H1 (cell line): ENCODE results near the gene PPP2R1A. TPM values are rescaled to one million over a fixed set of nuclear protein-coding genes. Genes with fewer than 3 reads are reported as not detected.

Experiments used
- CTCF ChIA-PET: fragments of 300-600 bp; sonication (Branson Sonifier 250); formaldehyde crosslinking; loops from one replicate; lab custom pipeline; 2021; ENCODE audit not compliant: partially characterized antibody; lab: Charles Lee
- POLR2A ChIA-PET: fragments of 300-600 bp; sonication (Branson Sonifier 250); formaldehyde crosslinking; loops from one replicate; lab custom pipeline; 2021; ENCODE audit warnings: inconsistent platforms; ENCODE audit not compliant: partially characterized antibody; lab: Charles Lee
- DNase-seq, 2 experiments: peaks; one replicate each; pipeline versions ENCODE4 v3.0.0 to v3.0.0-alpha.2; 2010 to 2022; ENCODE audit warnings: low spot score in 2 of 2, low read depth in 1 of 2, mixed read lengths in 1 of 2
- FAIRE-seq: peaks from 2 replicates; lab custom pipeline; 2011; peaks lifted over from hg19 to GRCh38; lab: Jason Lieb, UNC
- H2AFZ ChIP-seq: 2 replicates; pipeline ENCODE4 v1.8.1; 2012; ENCODE audit warnings: low read length, inconsistent platforms
- H2AK5ac ChIP-seq: 2 replicates; pipeline ENCODE4 v1.6.1; 2013; ENCODE audit warnings: low read depth, low read length
- H2BK120ac ChIP-seq: replicated peaks from 2 replicates; pipeline ENCODE3; 2013; ENCODE audit warnings: low read depth, low read length, inconsistent platforms
- H2BK12ac ChIP-seq: 2 replicates; pipeline ENCODE4 v1.6.1; 2013; ENCODE audit warnings: low read depth, low read length
- H2BK15ac ChIP-seq: 2 replicates; pipeline ENCODE4 v1.6.1; 2013; ENCODE audit warnings: low read length
- H2BK20ac ChIP-seq: 2 replicates; pipeline ENCODE4 v1.6.1; 2013; ENCODE audit warnings: low read length
- H2BK5ac ChIP-seq: 2 replicates; pipeline ENCODE4 v1.6.1; 2013; ENCODE audit warnings: low read depth, low read length
- H3K14ac ChIP-seq: 2 replicates; pipeline ENCODE4 v1.6.1; 2013; ENCODE audit warnings: inconsistent platforms; ENCODE audit not compliant: insufficient read length
- H3K18ac ChIP-seq: 2 replicates; pipeline ENCODE4 v1.6.1; 2013; ENCODE audit warnings: low read length; ENCODE audit errors: extremely low read depth
- H3K23ac ChIP-seq: 2 replicates; pipeline ENCODE4 v1.6.1; 2013; ENCODE audit warnings: inconsistent platforms; ENCODE audit not compliant: insufficient read length
- H3K23me2 ChIP-seq: 2 replicates; pipeline ENCODE4 v1.6.1; 2013; ENCODE audit warnings: low read depth, low read length
- H3K27ac ChIP-seq: 2 replicates; pipeline ENCODE4 v1.6.1; 2011; ENCODE audit warnings: low read depth, low read length, inconsistent platforms
- H3K27me3 ChIP-seq, 4 experiments: replicated peaks in 1 of 4; 1 replicate in 1 of 4; 2 replicates in 3 of 4; pipeline versions ENCODE4 v1.6.1 to v1.8.1; 2011 to 2013; ENCODE audit warnings: low read length in 3 of 4, mild to moderate bottlenecking in 3 of 4, inconsistent platforms in 2 of 4, mixed read lengths in 2 of 4, moderate library complexity in 1 of 4; ENCODE audit not compliant: control insufficient read depth in 3 of 4, insufficient read depth in 3 of 4; ENCODE audit errors: extremely low read depth in 1 of 4
- H3K36me3 ChIP-seq, 4 experiments: 2 replicates each; pipeline versions ENCODE4 v1.6.1 to v1.8.1; 2011 to 2013; ENCODE audit warnings: mild to moderate bottlenecking in 4 of 4, low read length in 3 of 4, moderate library complexity in 2 of 4, control low read depth in 1 of 4, inconsistent platforms in 1 of 4; ENCODE audit not compliant: insufficient read depth in 4 of 4, control insufficient read depth in 2 of 4
- H3K4ac ChIP-seq: replicated peaks from 2 replicates; pipeline ENCODE3; 2013; ENCODE audit warnings: low read length, low read depth, mixed read lengths, inconsistent platforms; ENCODE audit not compliant: insufficient read length
- H3K4me1 ChIP-seq, 4 experiments: replicated peaks in 1 of 4; 1 replicate in 1 of 4; 2 replicates in 3 of 4; pipeline versions ENCODE4 v1.6.1 to v1.8.1; 2011 to 2013; ENCODE audit warnings: low read length in 3 of 4, inconsistent platforms in 2 of 4, mixed read lengths in 1 of 4; ENCODE audit not compliant: insufficient read depth in 4 of 4, control insufficient read depth in 3 of 4
- H3K4me2 ChIP-seq, 2 experiments: 2 replicates each; pipeline versions ENCODE4 v1.6.1 to v1.8.1; 2011 to 2013; ENCODE audit warnings: low read depth in 2 of 2, low read length in 2 of 2, control low read depth in 1 of 2, inconsistent platforms in 1 of 2, mild to moderate bottlenecking in 1 of 2; ENCODE audit not compliant: insufficient read depth in 1 of 2
- H3K4me3 ChIP-seq, 4 experiments: fragments of 200-600, 300-600 bp in 1 of 4; sonication (generic), shearing (Covaris generic), sonication (Bioruptor Twin) in 1 of 4; 2 replicates each; pipeline versions ENCODE4 v1.5.1 to v1.8.1; 2011 to 2016; ENCODE audit warnings: low read length in 4 of 4, low read depth in 3 of 4, control low read depth in 2 of 4, inconsistent platforms in 2 of 4, mild to moderate bottlenecking in 2 of 4, mixed read lengths in 1 of 4, moderate library complexity in 1 of 4; ENCODE audit not compliant: insufficient read depth in 2 of 4; ENCODE audit errors: extremely low read depth in 1 of 4
- H3K56ac ChIP-seq: replicated peaks from 2 replicates; pipeline ENCODE3; 2013; ENCODE audit warnings: low read depth, mild to moderate bottlenecking, mixed read lengths, low read length, inconsistent platforms; ENCODE audit not compliant: insufficient read length
- H3K79me1 ChIP-seq: 2 replicates; pipeline ENCODE4 v1.6.1; 2013; ENCODE audit warnings: low read depth, low read length, control low read depth
- H3K79me2 ChIP-seq, 2 experiments: 2 replicates each; pipeline versions ENCODE4 v1.6.1 to v1.8.1; 2012 to 2013; ENCODE audit warnings: low read length in 2 of 2, mild to moderate bottlenecking in 2 of 2, inconsistent platforms in 1 of 2; ENCODE audit not compliant: insufficient read depth in 2 of 2, control insufficient read depth in 1 of 2
- H3K9ac ChIP-seq, 4 experiments: replicated peaks in 1 of 4; 1 replicate in 1 of 4; 2 replicates in 3 of 4; pipeline versions ENCODE4 v1.6.1 to v1.8.1; 2011 to 2013; ENCODE audit warnings: low read depth in 3 of 4, low read length in 3 of 4, control low read depth in 2 of 4, mild to moderate bottlenecking in 2 of 4, moderate library complexity in 2 of 4, inconsistent platforms in 1 of 4; ENCODE audit errors: extremely low read depth in 1 of 4
- H3K9me3 ChIP-seq, 2 experiments: 2 replicates each; pipeline versions ENCODE4 v1.6.1 to v1.8.1; 2012 to 2013; ENCODE audit warnings: mild to moderate bottlenecking in 2 of 2, moderate library complexity in 2 of 2, control low read depth in 1 of 2, inconsistent platforms in 1 of 2, low read depth in 1 of 2, low read length in 1 of 2, mixed read lengths in 1 of 2; ENCODE audit not compliant: insufficient read depth in 2 of 2
- H4K20me1 ChIP-seq, 2 experiments: replicated peaks in 1 of 2; 2 replicates each; pipeline versions ENCODE3 to v1.8.1; 2011 to 2013; ENCODE audit warnings: inconsistent platforms in 2 of 2, low read length in 2 of 2, mild to moderate bottlenecking in 1 of 2; ENCODE audit not compliant: insufficient read depth in 2 of 2, control insufficient read depth in 1 of 2
- H4K5ac ChIP-seq: 2 replicates; pipeline ENCODE4 v1.6.1; 2013; ENCODE audit warnings: low read length, low read depth, mixed read lengths, inconsistent platforms; ENCODE audit not compliant: insufficient read length
- H4K8ac ChIP-seq: 2 replicates; pipeline ENCODE4 v1.8.0; 2013; ENCODE audit warnings: mild to moderate bottlenecking, moderate library complexity, low read length, inconsistent platforms; ENCODE audit not compliant: insufficient read depth; ENCODE audit errors: extremely low read depth
- H4K91ac ChIP-seq: replicated peaks from 2 replicates; pipeline ENCODE3; 2013; ENCODE audit warnings: low read length, mixed read lengths, inconsistent platforms; ENCODE audit not compliant: insufficient read length
- CHD1 ChIP-seq: IDR thresholded peaks from 2 replicates; pipeline ENCODE4 v1.6.1; 2012; ENCODE audit warnings: low read depth, low read length, improper control_type of control experiment
- CTBP2 ChIP-seq: IDR thresholded peaks from 2 replicates; pipeline ENCODE4 v1.7.0; 2011; ENCODE audit warnings: borderline replicate concordance, mild to moderate bottlenecking, moderate library complexity, mixed read lengths, low read length; ENCODE audit not compliant: insufficient read depth, insufficient read length
- EP300 ChIP-seq, 2 experiments: IDR thresholded peaks; 1 replicate in 1 of 2; 2 replicates in 1 of 2; pipeline ENCODE4 v1.6.1; 2011 to 2012; ENCODE audit warnings: low read depth in 2 of 2, low read length in 2 of 2, mild to moderate bottlenecking in 2 of 2, borderline replicate concordance in 1 of 2, inconsistent platforms in 1 of 2, moderate library complexity in 1 of 2
- GABPA ChIP-seq: IDR thresholded peaks from 2 replicates; pipeline ENCODE4 v1.6.1; 2011; ENCODE audit warnings: mild to moderate bottlenecking, low read length, moderate library complexity, borderline replicate concordance; ENCODE audit not compliant: insufficient read depth
- HDAC6 ChIP-seq: IDR thresholded peaks from one replicate; pipeline ENCODE4 v1.7.1; 2012; ENCODE audit warnings: low read depth, mild to moderate bottlenecking, inconsistent platforms, low read length, moderate library complexity
- NANOG ChIP-seq: IDR thresholded peaks from 2 replicates; pipeline ENCODE4 v1.6.1; 2011; ENCODE audit warnings: low read length, low read depth, mild to moderate bottlenecking, inconsistent platforms; ENCODE audit not compliant: insufficient read depth, poor library complexity, severe bottlenecking
- RXRA ChIP-seq: IDR thresholded peaks from 2 replicates; pipeline ENCODE4 v1.6.1; 2011; ENCODE audit warnings: low read depth, mild to moderate bottlenecking, low read length, moderate library complexity; ENCODE audit not compliant: insufficient read depth
- TAF1 ChIP-seq: IDR thresholded peaks from 2 replicates; pipeline ENCODE4 v1.6.1; 2011; ENCODE audit warnings: mild to moderate bottlenecking, low read depth, low read length
- ZNF274 ChIP-seq: IDR thresholded peaks from 2 replicates; pipeline ENCODE4 v1.7.0; 2012; ENCODE audit warnings: low read length, borderline replicate concordance; ENCODE audit errors: extremely low read depth
- WGBS, 2 experiments: shearing (Covaris generic) in 1 of 2; methylation state at CpG; one replicate each; pipeline versions ENCODE4 v1.1.6 to v1.1.7; 2013 to 2015; ENCODE audit warnings: low lambda C conversion rate in 2 of 2, mixed read lengths in 2 of 2, inconsistent platforms in 1 of 2, low coverage in 1 of 2, missing lambda C conversion rate in 1 of 2; ENCODE audit not compliant: insufficient replicate concordance in 2 of 2, insufficient coverage in 1 of 2, insufficient read length in 1 of 2; ENCODE audit errors: extremely low coverage in 1 of 2, missing lambda C conversion rate in 1 of 2; 5-methylcytosine and 5-hydroxymethylcytosine counted together
- polyA plus RNA-seq, 7 experiments: library from polyadenylated mRNA; depleted of rRNA in 3 of 7; stranded (reverse) in 5 of 7; unstranded in 2 of 7; fragments of >200 nt in 5 of 7; fragments of 200-250 nt in 2 of 7; gene quantifications; 1 replicate in 5 of 7; 2 replicates in 1 of 7; 4 replicates in 1 of 7; pipeline versions ENCODE4 v1.2.1 to v1.2.3, GENCODE V29; 2011 to 2013; ENCODE audit warnings: missing spikeins in 2 of 7, mixed read lengths in 2 of 7
- total RNA-seq: library from RNA; stranded (reverse); fragmentation: NEBNext Ultra II Directional; extraction: Animal tissue kit (Norgen Biotek cat#: 25700); gene quantifications from 2 replicates; pipeline ENCODE4 v1.2.1, GENCODE V29; 2021
- TF ChIP-seq, protein P1 (sequence below): IDR thresholded peaks from 2 replicates; pipeline ENCODE4 v1.6.1; 2011; ENCODE audit warnings: low read depth, mild to moderate bottlenecking, low read length; ENCODE audit not compliant: insufficient read depth

PPP2R1A gene
- total and polyA plus RNA-seq, 2 of the 8 experiments (the other 6 are each of a cell fraction or from before 2014, with no cell fraction given): 380 to 382 TPM

DNA sequence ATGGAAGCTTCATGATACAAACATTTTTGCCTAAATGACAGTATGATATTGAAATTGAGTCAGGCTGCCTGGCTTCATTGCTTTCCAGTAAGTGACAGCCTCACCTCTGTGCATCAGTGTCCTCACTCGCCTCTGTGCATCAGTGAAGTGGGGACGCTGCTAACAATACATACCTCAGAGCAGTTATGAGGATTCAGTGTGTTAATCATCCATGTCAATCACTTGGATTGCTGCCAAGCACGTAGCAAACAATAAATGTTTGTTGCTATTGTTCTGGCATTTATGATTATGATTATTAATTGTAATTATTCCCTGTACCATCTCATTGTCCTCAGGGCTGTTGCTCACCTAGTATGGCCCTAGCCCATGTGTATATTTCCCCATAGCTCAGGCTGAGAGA lies 8.8 kb downstream of the PPP2R1A start:
- Histone ChIP-seq H3K9me3 (no peaks in the 10 kb centered on the region), H3K79me2 (peaks cover 8 to 91% of the 10 kb centered on the region in 2 experiments), H2BK12ac (no peak overlapping the region), H3K9ac (no peak overlapping the region), H3K23me2 (no peaks in the 10 kb centered on the region), H3K4ac (no peak overlapping the region), H3K4me1 (no peaks in the 10 kb centered on the region), H3K36me3 (peaks cover 9 to 58% (median 49%) of the 10 kb centered on the region in 4 experiments), H3K4me2 (no peak overlapping the region), H2BK15ac (no peak overlapping the region), H2BK5ac (no peak overlapping the region), H4K91ac (no peak overlapping the region), H4K8ac (no peak overlapping the region), H2BK20ac (no peak overlapping the region), H3K14ac (no peak overlapping the region), H2AK5ac (no peak overlapping the region), H3K23ac (no peak overlapping the region), H3K4me3 (no peak overlapping the region), H3K27ac (no peak overlapping the region), H2BK120ac (no peak overlapping the region), H3K27me3 (no peaks in the 10 kb centered on the region), H3K79me1 (peaks cover 23% of the 10 kb centered on the region), H3K56ac (no peak overlapping the region), H2AFZ (no peak overlapping the region), H4K20me1 (peaks cover 27 to 33% of the 10 kb centered on the region in 2 experiments), H3K18ac (no peak overlapping the region), H4K5ac (no peak overlapping the region)
- no peak for TF ChIP-seq EP300 (IDR thresholded peaks at IDR 0.05; ENCODE audit: borderline replicate concordance in 1 of 2, low read depth in 2 of 2, low read length in 2 of 2)
- no peak for TF ChIP-seq ZNF274
- no peak for TF ChIP-seq RXRA
- TF ChIP-seq CTBP2: no peak
- TF ChIP-seq CHD1: no peak
- no peak for TF ChIP-seq GABPA
- no peak for TF ChIP-seq NANOG
- no peak for TF ChIP-seq HDAC6
- no peak for TF ChIP-seq TAF1
- TF ChIP-seq, protein P1, sequence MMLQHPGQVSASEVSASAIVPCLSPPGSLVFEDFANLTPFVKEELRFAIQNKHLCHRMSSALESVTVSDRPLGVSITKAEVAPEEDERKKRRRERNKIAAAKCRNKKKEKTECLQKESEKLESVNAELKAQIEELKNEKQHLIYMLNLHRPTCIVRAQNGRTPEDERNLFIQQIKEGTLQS: no peak
- no peak for FAIRE-seq
- POLR2A ChIA-PET: interaction anchor here (1.0 to 3.3 kb wide), 6 partner anchors 9 to 299 kb away, joined by 3 to 14 read pairs (median 4); partner anchors contain the start of gene PPP2R1A
- no peak for DNase-seq
- WGBS, 2 experiments: 81% methylated on average over 3 of the region's 3 CpGs; no CpG with 5 or more reads in 1 of the 2 experiments
- CTCF ChIA-PET: interaction anchor here (1.1 to 1.7 kb wide), 2 partner anchors 9 to 10 kb away, joined by 3 to 7 read pairs; partner anchors contain the start of gene PPP2R1A
